HCT116 (cell line): ENCODE results near the gene C9. TPM values are rescaled to one million over a fixed set of nuclear protein-coding genes. Genes with fewer than 3 reads are reported as not detected.

Source experiments
- ATAC-seq: fragments of 200-7000 bp; cut with Tn5 transposase; 2 replicates; pipeline ENCODE4 v1.9.1; 2020; ENCODE audit warnings: mild to moderate bottlenecking, moderate library complexity
- BruUV-seq: library from RNA; stranded (reverse); fragments of 400-500 nt; replicated peaks from 2 replicates; lab custom pipeline; 2021; lab: Mats Ljungman, UMichigan
- CTCF ChIA-PET: fragments of 300-600 bp; sonication (Branson Sonifier 250); formaldehyde crosslinking; loops from one replicate; lab custom pipeline; 2021; ENCODE audit warnings: antibody characterized with exemption; lab: Charles Lee
- POLR2A ChIA-PET: fragments of 300-600, 350-600 bp; sonication (Branson Sonifier 250); formaldehyde crosslinking; loops from one replicate; lab custom pipeline; 2021; ENCODE audit warnings: antibody characterized with exemption; lab: Charles Lee
- RAD21 ChIA-PET, 2 experiments: fragments of 300-600 bp; sonication (Branson Sonifier 250); formaldehyde crosslinking; loops; one replicate each; lab custom pipeline; 2023; ENCODE audit warnings: low total read pairs in 2 of 2; ENCODE audit not compliant: uncharacterized antibody in 2 of 2, unreplicated experiment in 2 of 2, low non-redundant PET in 1 of 2; lab: Charles Lee
- DNase-seq: peaks from one replicate; pipeline ENCODE4 v3.0.0-alpha.2; 2010; ENCODE audit warnings: low read depth, low spot score
- H2AFZ ChIP-seq: fragments of 200-600 bp; shearing (Covaris generic), sonication (generic); 2 replicates; pipeline ENCODE4 v1.6.1; 2017; ENCODE audit warnings: low read depth, mixed run types, mixed read lengths, antibody characterized with exemption, low read length; ENCODE audit not compliant: poor library complexity, severe bottlenecking
- H3K27ac ChIP-seq: 2 replicates; pipeline ENCODE4 v1.5.1; 2012; ENCODE audit warnings: low read depth, low read length
- H3K27me3 ChIP-seq: fragments of 200-600 bp; sonication (generic); 2 replicates; pipeline ENCODE4 v1.6.1; 2016; ENCODE audit warnings: mixed run types, low read length, mixed read lengths; ENCODE audit not compliant: insufficient read depth
- H3K36me3 ChIP-seq, 2 experiments: fragments of 200-500 bp in 1 of 2; fragments of 200-600 bp in 1 of 2; sonication (Bioruptor generic) in 1 of 2; sonication (generic) in 1 of 2; 2 replicates each; pipeline versions ENCODE4 v1.5.1 to v1.6.1; 2014 to 2016; ENCODE audit warnings: low read length in 2 of 2, inconsistent platforms in 1 of 2, mixed read lengths in 1 of 2, mixed run types in 1 of 2; ENCODE audit not compliant: insufficient read depth in 2 of 2, control insufficient read depth in 1 of 2
- H3K4me1 ChIP-seq, 2 experiments: fragments of 200-600 bp in 1 of 2; sonication (generic) in 1 of 2; 2 replicates each; pipeline versions ENCODE4 v1.5.1 to v1.6.1; 2012 to 2017; ENCODE audit warnings: low read length in 2 of 2, inconsistent platforms in 1 of 2, mild to moderate bottlenecking in 1 of 2, mixed read lengths in 1 of 2, mixed run types in 1 of 2, moderate library complexity in 1 of 2; ENCODE audit not compliant: insufficient read depth in 2 of 2, control insufficient read depth in 1 of 2
- H3K4me2 ChIP-seq: fragments of 200-600 bp; sonication (generic); 2 replicates; pipeline ENCODE4 v1.6.1; 2017; ENCODE audit warnings: mixed run types, low read length, mixed read lengths
- H3K4me3 ChIP-seq, 2 experiments: fragments of 200-600 bp in 1 of 2; sonication (generic) in 1 of 2; replicated peaks in 1 of 2; 2 replicates each; pipeline ENCODE4 v1.5.1; 2011 to 2016; ENCODE audit warnings: low read length in 2 of 2, control low read depth in 1 of 2, low read depth in 1 of 2, mild to moderate bottlenecking in 1 of 2, mixed read lengths in 1 of 2, mixed run types in 1 of 2
- H3K79me2 ChIP-seq: fragments of 200-600 bp; sonication (generic); 2 replicates; pipeline ENCODE4 v1.6.1; 2017; ENCODE audit warnings: mild to moderate bottlenecking, mixed run types, low read length, moderate library complexity, mixed read lengths; ENCODE audit not compliant: insufficient read depth
- H3K9ac ChIP-seq: fragments of 200-600 bp; sonication (generic); 2 replicates; pipeline ENCODE4 v1.6.1; 2016; ENCODE audit warnings: low read length, mixed read lengths
- H3K9me2 ChIP-seq: fragments of 200-600 bp; sonication (generic), shearing (Covaris generic); 2 replicates; pipeline ENCODE4 v1.6.1; 2017; ENCODE audit warnings: mixed run types, mild to moderate bottlenecking, moderate library complexity; ENCODE audit not compliant: insufficient read depth
- H3K9me3 ChIP-seq, 2 experiments: fragments of 200-500 bp in 1 of 2; fragments of 200-600 bp in 1 of 2; sonication (Bioruptor generic) in 1 of 2; sonication (generic) in 1 of 2; 2 replicates each; pipeline ENCODE4 v1.6.1; 2014 to 2017; ENCODE audit warnings: low read length in 2 of 2, mixed read lengths in 2 of 2, inconsistent platforms in 1 of 2, low read depth in 1 of 2, mild to moderate bottlenecking in 1 of 2, mixed run types in 1 of 2, moderate library complexity in 1 of 2; ENCODE audit not compliant: control insufficient read depth in 1 of 2, insufficient read depth in 1 of 2
- H4K20me1 ChIP-seq: fragments of 200-600 bp; sonication (generic), shearing (Covaris generic); 2 replicates; pipeline ENCODE4 v1.6.1; 2017; ENCODE audit warnings: mixed run types, mild to moderate bottlenecking, moderate library complexity; ENCODE audit not compliant: insufficient read depth
- CEBPB ChIP-seq: IDR thresholded peaks from 2 replicates; pipeline ENCODE4 v1.6.1; 2012; ENCODE audit warnings: low read depth
- EGR1 ChIP-seq: IDR thresholded peaks from 2 replicates; pipeline ENCODE4 v1.6.1; 2012; ENCODE audit warnings: low read depth
- EZH2 ChIP-seq: fragments of 200-600 bp; sonication (generic); IDR thresholded peaks from 2 replicates; pipeline ENCODE4 v1.6.1; 2017; ENCODE audit warnings: antibody characterized with exemption, mixed run types
- FOSL1 ChIP-seq: IDR thresholded peaks from 2 replicates; pipeline ENCODE4 v1.6.1; 2012; ENCODE audit warnings: low read depth
- POLR2A ChIP-seq: IDR thresholded peaks from 2 replicates; pipeline ENCODE4 v1.7.0; 2011; ENCODE audit warnings: borderline replicate concordance; ENCODE audit not compliant: insufficient read depth, insufficient read length; ENCODE audit errors: extremely low read depth
- POLR2AphosphoS5 ChIP-seq: IDR thresholded peaks from 2 replicates; pipeline ENCODE4 v1.6.1; 2011; ENCODE audit warnings: mild to moderate bottlenecking, low read depth, low read length, moderate library complexity
- RAD21 ChIP-seq: IDR thresholded peaks from 2 replicates; pipeline ENCODE4 v1.6.1; 2012; ENCODE audit warnings: low read depth, mild to moderate bottlenecking
- REST ChIP-seq: IDR thresholded peaks from 2 replicates; pipeline ENCODE4 v1.6.1; 2012; ENCODE audit warnings: low read depth
- SIN3A ChIP-seq: IDR thresholded peaks from 2 replicates; pipeline ENCODE4 v1.6.1; 2012; ENCODE audit warnings: low read depth
- SP1 ChIP-seq: IDR thresholded peaks from 2 replicates; pipeline ENCODE4 v1.6.1; 2012; ENCODE audit warnings: low read depth
- YY1 ChIP-seq: IDR thresholded peaks from 2 replicates; pipeline ENCODE4 v1.6.1; 2011; ENCODE audit warnings: low read length, low read depth, moderate library complexity, mild to moderate bottlenecking; ENCODE audit not compliant: insufficient replicate concordance; ENCODE audit errors: extremely low read depth
- ZBTB33 ChIP-seq: IDR thresholded peaks from 2 replicates; pipeline ENCODE4 v1.6.1; 2011; ENCODE audit warnings: mild to moderate bottlenecking, low read length, moderate library complexity; ENCODE audit not compliant: insufficient replicate concordance; ENCODE audit errors: extremely low read depth
- ZNF274 ChIP-seq: fragments of 200-500 bp; sonication (Bioruptor generic); IDR thresholded peaks from 2 replicates; pipeline ENCODE4 v1.6.1; 2014; ENCODE audit warnings: mild to moderate bottlenecking, low read depth, low read length, inconsistent platforms
- intact Hi-C: fragments of 100-400 bp; cut with micrococcal nuclease; formaldehyde crosslinking; loops from 2 replicates; pipeline ENCODE4 v1.10.0; 2022
- total RNA-seq: library from RNA; stranded (reverse); gene quantifications from one replicate; pipeline ENCODE4 v1.2.1, GENCODE V29; 2021; ENCODE audit not compliant: unreplicated experiment
- TF ChIP-seq, protein P1 (sequence below): IDR thresholded peaks from 2 replicates; pipeline ENCODE4 v1.6.1; 2012
- TF ChIP-seq, protein P2 (sequence below), 3 experiments: fragments of 200-600 bp in 1 of 3; sonication (generic) in 1 of 3; IDR thresholded peaks in 2 of 3; conservative IDR thresholded peaks in 1 of 3; 2 replicates each; pipeline ENCODE4 v1.5.1; 2012 to 2017; ENCODE audit warnings: low read depth in 2 of 3, low read length in 2 of 3, antibody characterized with exemption in 1 of 3, borderline replicate concordance in 1 of 3, control low read depth in 1 of 3, mild to moderate bottlenecking in 1 of 3, mixed read lengths in 1 of 3, mixed run types in 1 of 3, moderate library complexity in 1 of 3; ENCODE audit not compliant: insufficient read depth in 1 of 3
- TF ChIP-seq, protein P3 (sequence below): IDR thresholded peaks from 2 replicates; pipeline ENCODE4 v1.6.1; 2012

C9 gene
- total RNA-seq, 1 experiment from 2014 or later, result 0.34 TPM

DNA sequence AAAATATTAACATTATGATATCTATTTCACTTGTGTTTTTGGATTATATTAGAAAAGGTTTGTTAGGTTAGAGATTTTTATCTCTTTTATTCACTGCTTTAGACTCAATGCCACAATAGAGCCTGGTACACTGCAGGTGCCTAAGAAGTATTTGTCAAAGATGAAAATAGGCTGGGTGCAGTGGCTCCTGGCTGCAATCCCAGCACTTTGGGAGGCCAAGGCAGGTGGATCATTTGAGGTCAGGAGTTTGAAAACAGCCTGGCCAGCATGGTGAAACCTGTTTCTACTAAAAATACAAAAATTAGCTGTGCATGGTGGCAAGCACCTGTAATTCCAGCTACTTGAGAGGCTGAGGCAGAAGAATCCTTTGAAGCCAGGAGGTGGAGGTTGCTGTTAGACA is 64.3 kb downstream of the C9 start:
- ChIA-PET POLR2A (no interaction called here), RAD21 (no interaction called here), CTCF (no interaction called here)
- BruUV-seq, result no TSS peak
- no peak overlapping the region for H3K27ac ChIP-seq
- no peaks in the 10 kb centered on the region for H3K36me3 ChIP-seq
- no peaks in the 10 kb centered on the region for H3K9me2 ChIP-seq
- no peak for ATAC-seq
- no peaks in the 10 kb centered on the region for H3K27me3 ChIP-seq
- no peak overlapping the region for H3K4me2 ChIP-seq
- no peak overlapping the region for H3K4me3 ChIP-seq
- TF ChIP-seq POLR2AphosphoS5 (no peak), POLR2A (no peak), CEBPB (no peak), FOSL1 (no peak), SP1 (no peak), RAD21 (no peak), REST (no peak), YY1 (no peak), ZNF274 (no peak), ZBTB33 (no peak), EZH2 (no peak), SIN3A (no peak), EGR1 (no peak)
- TF ChIP-seq, protein P1, sequence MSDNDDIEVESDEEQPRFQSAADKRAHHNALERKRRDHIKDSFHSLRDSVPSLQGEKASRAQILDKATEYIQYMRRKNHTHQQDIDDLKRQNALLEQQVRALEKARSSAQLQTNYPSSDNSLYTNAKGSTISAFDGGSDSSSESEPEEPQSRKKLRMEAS, result no peak
- TF ChIP-seq, protein P2, sequence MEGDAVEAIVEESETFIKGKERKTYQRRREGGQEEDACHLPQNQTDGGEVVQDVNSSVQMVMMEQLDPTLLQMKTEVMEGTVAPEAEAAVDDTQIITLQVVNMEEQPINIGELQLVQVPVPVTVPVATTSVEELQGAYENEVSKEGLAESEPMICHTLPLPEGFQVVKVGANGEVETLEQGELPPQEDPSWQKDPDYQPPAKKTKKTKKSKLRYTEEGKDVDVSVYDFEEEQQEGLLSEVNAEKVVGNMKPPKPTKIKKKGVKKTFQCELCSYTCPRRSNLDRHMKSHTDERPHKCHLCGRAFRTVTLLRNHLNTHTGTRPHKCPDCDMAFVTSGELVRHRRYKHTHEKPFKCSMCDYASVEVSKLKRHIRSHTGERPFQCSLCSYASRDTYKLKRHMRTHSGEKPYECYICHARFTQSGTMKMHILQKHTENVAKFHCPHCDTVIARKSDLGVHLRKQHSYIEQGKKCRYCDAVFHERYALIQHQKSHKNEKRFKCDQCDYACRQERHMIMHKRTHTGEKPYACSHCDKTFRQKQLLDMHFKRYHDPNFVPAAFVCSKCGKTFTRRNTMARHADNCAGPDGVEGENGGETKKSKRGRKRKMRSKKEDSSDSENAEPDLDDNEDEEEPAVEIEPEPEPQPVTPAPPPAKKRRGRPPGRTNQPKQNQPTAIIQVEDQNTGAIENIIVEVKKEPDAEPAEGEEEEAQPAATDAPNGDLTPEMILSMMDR (IDR thresholded peaks at IDR 0.05 in 2 of 3, conservative IDR thresholded peaks at IDR 0.05 in 1 of 3; ENCODE audit: borderline replicate concordance in 1 of 3, insufficient read depth in 1 of 3, low read depth in 2 of 3, low read length in 2 of 3), result no peak
- TF ChIP-seq, protein P3, sequence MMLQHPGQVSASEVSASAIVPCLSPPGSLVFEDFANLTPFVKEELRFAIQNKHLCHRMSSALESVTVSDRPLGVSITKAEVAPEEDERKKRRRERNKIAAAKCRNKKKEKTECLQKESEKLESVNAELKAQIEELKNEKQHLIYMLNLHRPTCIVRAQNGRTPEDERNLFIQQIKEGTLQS, result no peak
- no peak overlapping the region for H2AFZ ChIP-seq
- no peaks in the 10 kb centered on the region for H4K20me1 ChIP-seq
- H3K9ac ChIP-seq, result no peak overlapping the region
- no peaks in the 10 kb centered on the region for H3K4me1 ChIP-seq
- H3K79me2 ChIP-seq, result no peaks in the 10 kb centered on the region
- DNase-seq, result no peak
- no peaks in the 10 kb centered on the region for H3K9me3 ChIP-seq
- intact Hi-C loops, result no loop called here
